Pancreas (tissue), 10 donors: Measurements from ENCODE around the gene ATXN2L. TPM values are rescaled to one million over a fixed set of nuclear protein-coding genes. Genes with fewer than 3 reads are reported as not detected.
A peak's percentile ranks its signal among the peaks of the same experiment; 100 is the strongest.

Experiments used
- ATAC-seq, 4 donors: fragments of 200-7000 bp; cut with Tn5 transposase; one replicate each; pipeline versions ENCODE4 v1.8.0 to v1.9.1; 2020; ENCODE audit warnings: mild to moderate bottlenecking in 4 of 4, moderate library complexity in 4 of 4
- DNase-seq, 6 donors: peaks; one replicate each; pipeline ENCODE4 v3.0.0-alpha.2; 2020
- FAIRE-seq: peaks from 2 replicates; lab custom pipeline; 2012; peaks lifted over from hg19 to GRCh38; lab: Jason Lieb, UNC
- H3K27ac ChIP-seq, 4 donors: fragments of 200-600 bp; sonication (generic); 1 replicate in 3 of 4; 2 replicates in 1 of 4; pipeline versions ENCODE4 v1.5.0 to v1.8.0; 2020
- H3K27me3 ChIP-seq, 4 donors: fragments of 200-600 bp; one replicate each; pipeline ENCODE4 v1.8.0; 2021
- H3K36me3 ChIP-seq, 3 donors: fragments of 200-600 bp; sonication (generic) in 1 of 3; one replicate each; pipeline versions ENCODE4 v1.5.0 to v1.8.0; 2020 to 2021
- H3K4me1 ChIP-seq, 3 donors: fragments of 200-600 bp; one replicate each; pipeline ENCODE4 v1.8.0; 2021
- H3K4me3 ChIP-seq, 4 donors: fragments of 200-600 bp; sonication (generic) in 2 of 4; one replicate each; pipeline versions ENCODE4 v1.5.0 to v1.8.0; 2020 to 2021
- H3K9me3 ChIP-seq, 4 donors: fragments of 200-600 bp; one replicate each; pipeline ENCODE4 v1.8.0; 2021
- CTCF ChIP-seq, 4 donors: fragments of 200-600 bp; sonication (generic) in 3 of 4; IDR thresholded peaks; one replicate each; pipeline versions ENCODE4 v1.5.0 to v1.8.0; 2021; ENCODE audit warnings: antibody characterized with exemption in 4 of 4
- WGBS, 2 donors: extraction: QIAGEN DNeasy Blood & Tissue Kit; methylation state at CpG; one replicate each; pipeline ENCODE4 v1.1.7; 2013; 5-methylcytosine and 5-hydroxymethylcytosine counted together
- intact Hi-C, 3 donors: fragments of 100-400 bp; cut with DNase I; formaldehyde crosslinking; loops; one replicate each; pipeline versions ENCODE4 v1.11.1 to v1.14.2; 2022
- polyA plus RNA-seq, 2 donors: library from polyadenylated mRNA; stranded (reverse); fragments of 200-250 nt; gene quantifications; one replicate each; pipeline ENCODE4 v1.2.3, GENCODE V29; 2013
- total RNA-seq, 6 donors: library from RNA; stranded (reverse); fragmentation: NEBNext Ultra II Directional in 4 of 6; extraction: Animal tissue kit (Norgen Biotek cat#: 25700) in 4 of 6; gene quantifications; one replicate each; pipeline versions ENCODE4 v1.2.1 to v1.2.4, GENCODE V29; 2021 to 2023
- donor health status: healthy with polysubstance abuse.
- donor health status: DM: no; HTN: no; CAD: no; lungs with moderate emphysema.
- donor health status: DM: no; HTN: no; CAD: no.
- donor health status: control.
- donor health status: control.
- donor health status: Bipolar disorder and iron deficiency.
- donor health status: DM: yes; HTN: yes; CAD: no.
- donor health status: DM: no; HTN: no; CAD: no.
- donor health status: DM: no; HTN: no; CAD: no.
- donor health status: DM: yes; HTN: yes; CAD: no.

ATXN2L gene
- total and polyA plus RNA-seq, 8 donors = 40.3 to 116 (median 60.0) TPM

DNA sequence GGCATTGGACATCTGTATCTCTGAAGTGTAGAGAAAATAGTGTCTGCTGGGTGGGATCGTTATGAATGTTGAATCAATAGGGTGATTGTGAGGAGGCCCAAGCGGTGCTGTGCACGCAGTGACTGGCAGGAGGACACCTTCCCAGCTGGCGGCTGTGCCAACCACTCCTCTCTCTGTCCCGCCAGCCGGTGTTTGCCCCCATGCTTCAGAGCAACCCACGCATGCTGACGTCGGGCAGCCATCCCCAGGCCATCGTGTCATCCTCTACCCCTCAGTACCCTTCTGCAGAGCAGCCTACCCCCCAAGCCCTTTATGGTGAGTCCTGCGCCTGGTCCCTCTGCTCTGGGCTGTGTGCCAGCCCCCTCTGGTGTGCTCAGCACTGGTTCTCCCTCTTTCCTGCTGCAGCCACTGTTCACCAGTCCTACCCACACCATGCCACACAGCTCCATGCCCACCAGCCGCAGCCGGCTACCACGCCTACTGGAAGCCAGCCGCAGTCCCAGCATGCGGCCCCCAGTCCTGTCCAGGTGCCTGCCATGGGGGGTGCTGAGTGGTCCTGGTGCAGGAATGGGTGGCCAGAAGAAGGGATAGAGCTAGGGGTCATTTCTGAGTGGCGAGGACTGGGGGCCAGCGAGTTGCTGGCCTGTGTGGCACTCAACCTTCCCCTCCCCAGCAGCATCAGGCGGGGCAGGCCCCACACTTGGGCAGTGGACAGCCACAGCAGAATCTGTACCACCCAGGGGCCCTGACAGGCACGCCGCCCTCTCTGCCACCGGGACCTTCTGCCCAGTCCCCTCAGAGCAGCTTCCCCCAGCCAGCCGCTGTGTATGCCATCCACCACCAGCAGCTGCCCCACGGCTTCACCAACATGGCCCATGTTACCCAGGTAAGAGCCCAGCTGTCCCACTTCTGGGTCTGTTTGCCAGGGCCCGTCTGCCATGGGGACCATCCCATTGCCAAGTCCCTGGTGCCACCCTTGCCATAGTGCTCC lies 12.4 kb downstream of the ATXN2L start:
- no peak for FAIRE-seq
- peak in 1 of 6 donors; percentile 75 for DNase-seq
- peak in 1 of 4 donors; percentile 9 for ATAC-seq
- TF ChIP-seq CTCF (IDR thresholded peaks at IDR 0.05) = no peak
- 93 to 95% methylated on average over 24 to 25 of the region's 25 CpGs for WGBS, 2 donors
- Histone ChIP-seq H3K4me3 (no peak overlapping the region), H3K36me3 (peaks cover 25 to 72% (median 55%) of the 10 kb centered on the region in 3 donors), H3K9me3 (no peaks in the 10 kb centered on the region), H3K4me1 (no peaks in the 10 kb centered on the region), H3K27me3 (no peaks in the 10 kb centered on the region), H3K27ac (no peak overlapping the region)
- intact Hi-C loops = no loop called here

DNA sequence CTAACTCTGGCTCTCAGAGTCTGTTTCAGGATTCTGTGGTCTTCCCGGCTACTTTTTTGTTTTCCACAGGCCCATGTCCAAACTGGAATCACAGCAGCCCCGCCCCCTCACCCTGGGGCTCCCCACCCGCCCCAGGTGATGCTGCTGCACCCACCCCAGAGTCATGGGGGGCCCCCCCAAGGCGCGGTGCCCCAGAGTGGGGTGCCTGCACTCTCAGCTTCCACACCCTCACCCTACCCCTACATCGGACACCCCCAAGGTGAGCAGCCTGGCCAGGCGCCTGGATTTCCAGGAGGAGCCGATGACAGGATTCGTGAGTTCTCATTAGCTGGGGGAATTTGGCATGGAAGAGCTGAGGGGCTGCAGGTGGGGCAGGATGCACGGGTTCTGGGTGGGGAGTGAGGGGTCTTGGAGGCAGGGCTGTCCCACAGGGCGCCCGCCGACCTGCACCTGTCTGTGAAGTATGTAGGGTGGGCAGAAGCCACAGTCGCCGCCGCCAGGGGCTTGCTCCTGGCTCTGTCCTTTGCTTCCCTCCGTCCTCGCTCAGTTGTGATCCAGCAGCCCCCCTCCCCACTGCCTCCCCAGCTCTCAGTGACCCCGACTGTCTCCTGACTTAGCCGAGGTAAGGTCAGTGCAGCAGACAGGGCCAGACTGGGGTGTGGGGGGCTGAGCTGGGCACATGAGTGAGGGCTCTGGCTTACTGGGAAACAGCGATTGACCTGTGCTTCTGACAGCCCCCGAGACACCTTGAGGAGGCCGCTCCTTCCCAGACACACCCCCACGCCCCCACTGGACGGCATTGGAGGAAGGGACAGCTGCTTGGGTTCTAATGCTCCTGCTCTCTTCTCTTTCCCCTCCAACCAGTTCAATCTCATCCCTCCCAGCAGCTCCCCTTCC lies 13.3 kb downstream of the ATXN2L start:
- Histone ChIP-seq H3K36me3 (peaks cover 25 to 63% (median 47%) of the 10 kb centered on the region in 3 donors), H3K4me1 (no peaks in the 10 kb centered on the region), H3K9me3 (no peaks in the 10 kb centered on the region), H3K4me3 (no peak overlapping the region), H3K27me3 (no peaks in the 10 kb centered on the region), H3K27ac (no peak overlapping the region)
- no peak for TF ChIP-seq CTCF (IDR thresholded peaks at IDR 0.05)
- ATAC-seq (no peak), FAIRE-seq (no peak), DNase-seq (peak in 1 of 6 donors; percentile 62)
- intact Hi-C loops = no loop called here
- 93 to 96% methylated on average over 21 to 25 of the region's 25 CpGs for WGBS, 2 donors

- intact Hi-C loops = no loop called here
- Histone ChIP-seq H3K27me3 (no peaks in the 10 kb centered on the region), H3K36me3 (peaks cover 22 to 59% (median 42%) of the 10 kb centered on the region in 3 donors), H3K4me1 (no peaks in the 10 kb centered on the region), H3K27ac (no peak overlapping the region), H3K9me3 (no peaks in the 10 kb centered on the region), H3K4me3 (no peak overlapping the region)
- TF ChIP-seq CTCF (IDR thresholded peaks at IDR 0.05) = no peak
- ATAC-seq (no peak), FAIRE-seq (no peak), DNase-seq (no peak)
- WGBS, 2 donors = 91 to 95% methylated on average over 8 of the region's 8 CpGs
These were observed 13.9 kb downstream of the ATXN2L start for GRCh38 chr16:28836761-28837064.

DNA sequence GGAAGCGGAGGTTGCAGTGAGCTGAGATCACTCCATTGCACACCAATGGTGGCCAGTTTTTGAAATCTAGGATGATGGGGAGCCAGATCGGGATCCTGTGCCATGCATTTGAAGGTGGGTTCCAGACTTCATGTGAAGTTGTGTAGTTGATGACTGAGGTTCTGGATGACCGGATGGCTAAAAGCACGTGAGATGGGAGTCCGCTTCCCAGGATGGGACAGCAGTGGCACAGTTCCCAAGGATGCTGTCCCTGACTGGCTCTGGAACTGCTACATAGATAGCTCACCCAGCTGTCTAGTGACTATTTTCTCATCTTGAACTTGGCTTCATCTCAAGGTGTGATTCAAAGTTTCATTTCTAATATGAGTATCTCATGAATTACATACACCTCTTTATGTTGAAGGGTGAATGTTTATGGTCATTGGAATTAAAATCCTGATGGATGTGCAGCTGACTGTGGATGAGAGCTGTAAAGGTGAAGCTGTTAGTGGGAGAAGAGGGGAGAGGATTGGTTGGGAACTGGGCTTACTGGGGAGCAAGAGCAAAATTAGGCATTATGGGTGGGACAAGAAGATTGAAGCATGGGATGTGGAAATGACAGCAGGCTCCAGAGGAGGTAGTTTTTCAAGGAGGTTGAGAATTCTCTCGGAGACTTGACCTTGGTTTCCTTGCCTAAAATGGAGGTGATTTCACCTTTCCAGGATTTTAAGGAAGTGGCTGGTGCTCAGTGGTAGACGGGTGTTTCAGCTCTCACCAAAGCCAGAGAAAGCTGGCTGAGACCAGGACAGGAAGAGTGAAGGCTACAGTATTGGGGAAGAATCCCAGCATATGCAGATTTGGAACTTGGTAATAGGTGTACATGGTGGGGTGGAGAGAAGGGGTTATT lies 15.1 kb downstream of the ATXN2L start:
- WGBS, 2 donors = 91% methylated on average over 7 of the region's 7 CpGs

More for the DNA sequence above, 15.1 kb downstream of the ATXN2L start:
- no peak overlapping the region for H3K27ac ChIP-seq
- no peak for ATAC-seq
- H3K27me3 ChIP-seq = no peaks in the 10 kb centered on the region
- no peak overlapping the region for H3K4me3 ChIP-seq
- DNase-seq = no peak
- no peak for FAIRE-seq
- no peaks in the 10 kb centered on the region for H3K9me3 ChIP-seq
- H3K4me1 ChIP-seq = no peaks in the 10 kb centered on the region
- intact Hi-C loops = no loop called here
- H3K36me3 ChIP-seq = peaks cover 22 to 54% (median 31%) of the 10 kb centered on the region in 3 donors
- TF ChIP-seq CTCF (IDR thresholded peaks at IDR 0.05) = no peak
